ENCODE measurements around the gene TALDO1. TPM values are rescaled to one million over a fixed set of nuclear protein-coding genes. Genes with fewer than 3 reads are reported as not detected.

Gene TALDO1
- total and polyA plus RNA-seq, 2 experiments from 2014 or later: 353 to 402 TPM

- H3K27me3 ChIP-seq (ENCODE audit: insufficient read depth): no peaks in the 10 kb centered on the region
- no peak overlapping the region; the same call in 1 of the 2 replicates for H3K27ac ChIP-seq (ENCODE audit: low read depth)
- peaks cover 14% of the 10 kb centered on the region for H3K27me3 Mint-ChIP-seq (ENCODE audit: insufficient read depth, low read depth, poor library complexity)
- peaks cover 10% of the 10 kb centered on the region for H3K4me1 Mint-ChIP-seq
- H2AFZ ChIP-seq: no peak overlapping the region
- TF ChIP-seq JUNB (IDR thresholded peaks at IDR 0.05; ENCODE audit: unreplicated experiment) (no peak), ETS1 (IDR thresholded peaks at IDR 0.05) (no peak), ZNF462 (CRISPR knock-in tag; IDR thresholded peaks at IDR 0.05) (no peak), REST (IDR thresholded peaks at IDR 0.05; ENCODE audit: unreplicated experiment) (no peak), NANOG (IDR thresholded peaks at IDR 0.05; ENCODE audit: borderline replicate concordance) (no peak), EZH2phosphoT487 (IDR thresholded peaks at IDR 0.05; ENCODE audit: unreplicated experiment) (no peak), CTCF (conservative IDR thresholded peaks at IDR 0.05; ENCODE audit: low read depth in 2 of 2) (no peak), ZNF114 (CRISPR knock-in tag; IDR thresholded peaks at IDR 0.05) (no peak), ZNF331 (CRISPR knock-in tag; IDR thresholded peaks at IDR 0.05; ENCODE audit: low read depth) (no peak), POLR2AphosphoS5 (IDR thresholded peaks at IDR 0.05; ENCODE audit: low read depth) (no peak), STAT1 (IDR thresholded peaks at IDR 0.05; ENCODE audit: unreplicated experiment) (no peak), CREB1 (CRISPR knock-in tag; IDR thresholded peaks at IDR 0.05; ENCODE audit: low read depth) (no peak), EZH2 (IDR thresholded peaks at IDR 0.05; ENCODE audit: low read depth, unreplicated experiment) (no peak)
- H4K20me1 ChIP-seq (replicated peaks; ENCODE audit: insufficient read depth): peaks cover 24% of the 10 kb centered on the region
- H3K4me3 Mint-ChIP-seq: no peak overlapping the region
- H3K4me1 ChIP-seq (ENCODE audit: insufficient read depth): peaks cover 11% of the 10 kb centered on the region; the same call in 1 of the 2 replicates
- DNase-seq (ENCODE audit: low spot score) (no peak), ATAC-seq (no peak)
- H3K79me2 ChIP-seq (replicated peaks; ENCODE audit: insufficient read depth): peaks cover 43% of the 10 kb centered on the region
- no peak overlapping the region for H3K4me2 ChIP-seq
- peaks cover 28% of the 10 kb centered on the region for H3K36me3 Mint-ChIP-seq (ENCODE audit: low read depth)
- H3K36me3 ChIP-seq (ENCODE audit: insufficient read depth): peaks cover 3% of the 10 kb centered on the region; the same call in 1 of the 2 replicates
- H3K9me2 ChIP-seq (ENCODE audit: insufficient read depth): no peaks in the 10 kb centered on the region
- peaks cover 4% of the 10 kb centered on the region; the same call in 1 of the 2 replicates for H3F3A ChIP-seq (replicated peaks; ENCODE audit: low read depth)
- H3K27ac Mint-ChIP-seq: no peak overlapping the region
- no peaks in the 10 kb centered on the region for H3K9me3 Mint-ChIP-seq
- no peak overlapping the region for H3K4me3 ChIP-seq
These were observed 26.6 kb downstream of the TALDO1 start for GRCh38 chr11:773830-774229.
